ENCODE measurements around the gene TOR3A.
A peak's percentile ranks its signal among the peaks of the same experiment; 100 is the strongest.

The TOR3A gene

GRCh38 chr1:179066471-179066870 lies 15.4 kb upstream of the TOR3A start:
- DNase-seq (ENCODE audit: low spot score): no peak

DNA sequence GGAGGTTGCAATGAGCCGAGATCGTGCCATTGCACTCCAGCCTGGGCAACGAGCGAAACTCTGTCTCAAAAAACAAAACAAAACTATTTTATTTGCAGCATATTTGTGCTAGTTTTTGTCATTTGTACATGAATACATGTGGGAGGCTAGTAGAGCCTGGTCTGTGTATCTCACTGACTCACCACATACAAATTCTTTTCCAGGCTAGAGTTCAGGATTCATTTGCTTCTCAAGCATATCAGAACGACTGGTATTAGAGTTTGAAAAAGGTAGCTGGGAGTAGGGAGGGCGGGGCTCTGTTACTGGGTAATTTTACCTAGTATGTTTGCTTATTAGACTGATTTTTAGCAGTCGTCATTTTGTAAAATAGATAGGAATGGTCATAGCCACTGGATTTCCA lies 4.5 kb upstream of the TOR3A start:
- peak; percentile 59 for DNase-seq (ENCODE audit: low spot score)

- DNase-seq (ENCODE audit: low spot score): peak; percentile 69
Measured at GRCh38 chr1:179079113-179079761, 2.6 kb upstream of the TOR3A start.

GRCh38 chr1:179080866-179081686 lies 794 bp upstream of the TOR3A start:
- no peak for DNase-seq (ENCODE audit: low spot score)

GRCh38 chr1:179082333-179082998 lies 596 bp downstream of the TOR3A start:
- DNase-seq (ENCODE audit: low spot score): peak; percentile 58

DNA sequence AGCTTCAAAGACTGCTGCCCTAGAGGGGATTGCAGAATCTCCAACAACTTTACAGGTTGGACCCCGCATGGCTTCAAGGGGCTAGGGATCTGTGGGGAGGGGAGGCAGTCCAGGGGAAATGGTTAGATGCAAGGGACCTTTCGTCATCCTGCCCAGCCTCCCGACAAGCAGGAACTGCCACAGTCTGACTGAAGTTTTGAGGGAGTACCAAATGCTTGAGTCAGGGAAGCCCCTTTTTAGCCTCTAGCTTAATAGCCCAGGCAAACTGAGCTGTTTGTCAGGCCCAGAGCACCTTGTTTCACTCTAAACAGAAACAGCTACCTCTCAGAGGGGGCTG lies 1.1 kb downstream of the TOR3A start:
- no peak for DNase-seq (ENCODE audit: low spot score)

GRCh38 chr1:179083533-179083932 lies 1.7 kb downstream of the TOR3A start:
- no peak for DNase-seq (ENCODE audit: low spot score)

- DNase-seq (ENCODE audit: low spot score): no peak
Measured at GRCh38 chr1:179087665-179088064, 5.8 kb downstream of the TOR3A start.

DNA sequence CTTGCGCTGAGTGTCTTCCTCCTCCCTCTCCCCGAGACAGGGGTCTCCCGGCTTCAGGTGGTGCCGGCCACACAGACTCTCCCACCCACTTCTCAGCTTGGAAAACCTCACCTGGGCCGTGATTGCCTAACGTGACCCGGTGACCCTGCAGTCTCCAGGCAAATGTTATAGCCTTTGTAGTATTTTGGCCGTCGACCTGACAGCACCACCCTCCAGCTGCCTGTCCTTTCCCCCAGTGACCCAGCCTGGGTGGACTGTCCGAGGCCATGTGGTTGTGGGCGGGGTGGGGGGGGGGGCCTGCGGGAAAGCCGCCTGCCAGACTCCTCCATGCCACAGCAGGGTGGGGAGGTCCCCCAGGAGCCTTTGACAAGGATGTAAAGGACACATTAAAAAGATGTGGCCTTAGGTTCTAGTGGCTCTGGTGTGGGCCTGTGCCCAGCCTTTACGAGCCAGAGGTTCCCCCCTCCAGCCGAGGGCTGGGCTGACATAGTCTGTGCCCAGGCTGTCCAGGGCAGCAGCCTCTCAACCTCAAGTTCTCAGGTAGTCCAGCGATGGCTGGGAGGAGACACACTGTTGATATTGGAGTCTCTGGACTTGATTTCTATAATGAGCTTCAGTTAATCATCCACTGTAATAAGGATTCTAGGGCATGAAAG lies 8.1 kb downstream of the TOR3A start:
- no peak for DNase-seq (ENCODE audit: low spot score)

DNA sequence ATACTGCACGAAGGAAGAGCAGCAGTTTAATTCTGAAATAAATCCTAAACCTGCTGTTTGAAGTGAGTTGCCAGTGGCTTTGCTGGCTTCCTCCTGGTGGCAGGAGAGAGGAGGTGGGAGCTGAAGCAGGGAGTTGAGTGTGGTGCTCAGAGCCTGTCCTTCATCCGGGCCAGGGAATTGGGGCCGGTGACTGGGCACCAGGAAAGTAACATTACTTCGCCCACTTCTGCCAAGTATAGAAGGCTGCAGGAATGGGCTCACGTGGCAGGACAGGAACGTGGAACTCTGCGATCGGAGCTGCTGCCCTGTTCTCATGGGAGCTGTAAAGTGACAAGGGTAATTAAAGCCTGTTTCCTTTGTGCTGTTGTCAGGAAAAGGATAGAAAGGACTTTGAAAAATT lies 8.7 kb downstream of the TOR3A start:
- no peak for DNase-seq (ENCODE audit: low spot score)

- no peak for DNase-seq (ENCODE audit: low spot score)
Measured at GRCh38 chr1:179090923-179091322, 9.1 kb downstream of the TOR3A start.

- peak; percentile 49 for DNase-seq (ENCODE audit: low spot score)
Measured at GRCh38 chr1:179091691-179092165, 9.9 kb downstream of the TOR3A start.

DNA sequence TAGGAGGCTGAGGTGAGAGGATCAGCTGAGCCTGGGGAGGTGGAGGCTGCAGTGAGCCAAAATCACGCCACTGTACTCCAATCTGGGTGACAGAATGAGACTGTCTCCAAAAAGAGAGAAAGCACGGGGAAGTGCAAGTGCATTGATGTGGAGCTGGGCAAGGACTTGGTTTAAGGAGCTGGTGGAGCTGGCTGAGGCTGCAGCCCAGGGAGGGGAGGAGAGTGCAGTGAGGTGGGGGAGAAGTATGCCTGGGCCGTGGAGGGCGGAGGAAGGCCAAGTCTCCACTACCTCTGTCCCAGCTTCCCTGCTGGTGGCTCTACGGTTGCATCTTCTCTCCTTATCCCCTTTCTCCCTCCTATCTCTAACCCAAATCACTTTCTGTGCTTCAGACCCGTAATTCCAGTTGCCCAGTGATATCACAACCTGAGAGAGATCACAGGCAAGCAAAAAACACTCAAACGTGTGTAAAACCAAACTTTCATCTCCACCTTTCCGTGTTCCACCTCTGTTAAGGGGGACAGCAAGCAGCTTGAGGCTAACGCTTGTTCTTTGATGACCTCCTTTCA lies 11.1 kb downstream of the TOR3A start:
- DNase-seq (ENCODE audit: low spot score): no peak

GRCh38 chr1:179094818-179095217 lies 12.9 kb downstream of the TOR3A start:
- no peak for DNase-seq (ENCODE audit: low spot score)

DNA sequence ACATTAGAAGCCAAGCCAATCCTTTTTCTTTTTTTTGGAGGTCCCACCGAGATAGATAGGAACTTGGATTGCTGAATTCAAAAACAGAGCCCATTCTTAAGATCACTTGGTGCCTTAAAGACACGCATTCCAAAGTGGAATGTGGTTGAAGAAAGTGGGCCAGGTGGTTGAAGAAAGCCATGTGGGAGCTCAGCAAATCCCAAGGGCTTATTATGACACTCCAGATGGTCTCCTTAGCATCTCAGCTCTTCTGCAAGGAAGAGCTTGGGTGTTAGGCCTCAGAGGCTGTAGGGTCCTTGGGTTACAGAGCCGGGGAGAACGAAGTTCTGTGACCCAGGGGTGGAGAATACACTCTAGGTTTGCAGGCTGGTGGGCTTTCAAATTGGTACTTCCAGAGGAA lies 13.5 kb downstream of the TOR3A start:
- DNase-seq (ENCODE audit: low spot score): no peak

GRCh38 chr1:179095924-179096323 lies 14.1 kb downstream of the TOR3A start:
- DNase-seq (ENCODE audit: low spot score): no peak

- no peak for DNase-seq (ENCODE audit: low spot score)
Measured at GRCh38 chr1:179099891-179100290, 18.0 kb downstream of the TOR3A start.

- DNase-seq (ENCODE audit: low spot score): no peak
Measured at GRCh38 chr1:179101566-179101965, 19.7 kb downstream of the TOR3A start.

GRCh38 chr1:179103999-179104398 lies 22.1 kb downstream of the TOR3A start:
- no peak for DNase-seq (ENCODE audit: low spot score)

DNA sequence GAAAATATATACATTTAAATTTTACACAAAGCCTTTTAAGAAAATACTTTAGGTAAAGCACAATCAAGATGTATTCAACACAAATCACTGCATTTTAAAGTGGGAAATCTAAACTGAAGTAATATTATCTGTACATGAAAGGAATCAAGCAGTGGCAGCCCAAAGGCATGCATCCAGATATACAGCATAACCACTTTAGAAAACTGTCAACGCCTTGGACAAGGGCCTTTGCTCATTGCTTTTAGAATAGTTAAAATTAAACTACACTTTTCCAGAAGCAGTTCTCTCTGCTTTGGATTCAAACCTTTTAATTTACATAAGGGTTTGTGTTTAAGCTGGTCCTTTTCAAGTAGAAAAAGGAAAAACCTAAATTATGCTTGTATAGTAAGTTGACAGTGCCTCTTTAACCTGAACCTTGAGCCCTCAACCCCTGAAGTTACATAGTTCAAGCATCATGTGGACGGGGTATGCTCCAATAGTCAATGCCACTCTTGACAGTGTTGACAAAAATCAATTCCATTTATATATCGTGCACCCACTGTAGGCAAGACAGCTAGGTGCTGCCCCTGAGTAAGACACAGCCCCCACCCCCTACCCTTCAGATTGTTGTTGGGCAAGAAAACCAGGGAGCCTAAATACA lies 22.9 kb downstream of the TOR3A start:
- DNase-seq (ENCODE audit: low spot score): no peak

DNA sequence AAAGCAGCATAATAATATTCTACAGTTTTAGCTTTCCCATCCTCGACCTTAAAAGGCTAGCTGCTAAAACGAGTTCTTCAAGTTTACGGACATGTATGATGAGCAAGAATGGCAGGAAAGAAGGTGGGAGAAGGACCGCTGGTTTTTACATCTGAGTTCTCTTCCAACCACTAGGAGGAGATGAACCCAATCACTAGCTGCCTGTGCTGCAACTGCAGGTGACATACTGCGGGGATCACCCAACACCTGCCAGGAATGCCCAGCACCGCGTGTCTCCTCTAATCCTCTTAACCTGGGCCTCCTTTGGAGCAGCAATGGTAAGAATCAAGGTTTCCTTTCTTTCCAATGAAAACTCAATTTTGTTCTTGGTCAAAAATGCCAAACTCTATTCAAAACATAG lies 23.5 kb downstream of the TOR3A start:
- DNase-seq (ENCODE audit: low spot score): no peak
